Astrocyte of the hippocampus (primary cell): ENCODE measurements around the gene CUL9.

Source experiments
- DNase-seq: peaks from one replicate; pipeline ENCODE4 v3.0.0; 2011; ENCODE audit warnings: low read depth, low spot score

CUL9 gene

DNA sequence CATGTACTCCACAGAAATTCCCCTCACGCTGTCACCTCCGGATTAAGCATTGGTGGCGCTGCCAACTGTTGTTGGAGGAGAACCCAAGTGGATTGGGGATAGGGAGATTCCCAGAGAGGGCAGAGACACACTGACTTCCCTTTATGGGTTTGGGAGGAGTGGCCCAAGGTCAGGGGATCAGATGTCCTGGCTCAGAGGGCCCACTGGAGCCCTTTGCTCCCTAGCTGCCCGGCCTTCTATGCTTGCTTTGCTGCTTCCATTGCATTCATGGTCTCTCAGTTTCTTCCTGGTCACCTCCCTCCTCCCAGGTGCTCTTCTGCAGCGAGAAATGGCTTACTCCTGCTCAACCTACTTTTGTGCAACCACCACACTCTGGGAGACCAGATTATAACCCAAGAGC, 14.3 kb downstream of the CUL9 start:
- DNase-seq, result no peak

- DNase-seq, result no peak
These were observed 17.9 kb downstream of the CUL9 start for GRCh38 chr6:43199912-43200311.

- DNase-seq, result no peak
These were observed 18.5 kb downstream of the CUL9 start for GRCh38 chr6:43200541-43200940.

DNA sequence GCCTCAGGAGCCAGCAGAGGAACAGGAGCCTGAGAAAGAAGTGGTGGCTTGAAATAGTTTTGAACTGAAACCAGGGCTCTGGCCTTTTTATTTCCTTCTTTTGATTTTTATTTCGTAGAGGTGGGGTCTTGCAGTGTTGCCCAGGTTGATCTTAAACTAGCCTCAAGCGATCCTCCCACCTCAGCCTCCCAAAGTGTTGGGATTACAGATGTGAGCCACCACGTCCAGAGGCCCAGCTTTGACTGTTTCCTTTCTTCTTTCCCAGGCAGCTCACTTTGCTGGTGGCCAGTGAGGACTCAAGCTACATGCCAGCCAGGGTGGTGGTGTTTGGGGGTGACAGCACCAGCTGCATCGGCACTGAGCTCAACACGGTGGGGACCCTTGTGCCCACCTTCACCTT, 20.5 kb downstream of the CUL9 start:
- DNase-seq, result no peak

GRCh38 chr6:43203029-43203717, 21.2 kb downstream of the CUL9 start:
- no peak for DNase-seq

DNA sequence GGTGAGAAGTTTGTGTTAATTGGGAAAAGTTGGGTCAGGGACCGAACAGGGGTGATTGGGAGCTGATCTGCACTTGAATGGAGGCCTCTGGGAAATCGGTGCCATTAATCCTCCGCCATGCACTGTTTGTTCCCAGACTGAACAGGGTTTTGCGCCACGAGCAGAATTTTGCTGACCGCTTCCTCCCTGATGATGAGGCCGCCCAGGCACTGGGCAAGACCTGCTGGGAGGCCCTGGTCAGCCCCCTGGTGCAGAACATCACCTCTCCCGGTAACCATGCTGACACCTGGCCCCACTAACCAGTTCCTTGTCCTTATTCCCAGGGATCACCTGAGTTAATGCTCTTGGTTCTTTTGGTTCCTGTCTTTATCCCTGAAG, 21.7 kb downstream of the CUL9 start:
- no peak for DNase-seq

- DNase-seq, result no peak
These were observed 22.5 kb downstream of the CUL9 start for GRCh38 chr6:43204271-43205105.

GRCh38 chr6:43205849-43206248, 23.9 kb downstream of the CUL9 start:
- no peak for DNase-seq

DNA sequence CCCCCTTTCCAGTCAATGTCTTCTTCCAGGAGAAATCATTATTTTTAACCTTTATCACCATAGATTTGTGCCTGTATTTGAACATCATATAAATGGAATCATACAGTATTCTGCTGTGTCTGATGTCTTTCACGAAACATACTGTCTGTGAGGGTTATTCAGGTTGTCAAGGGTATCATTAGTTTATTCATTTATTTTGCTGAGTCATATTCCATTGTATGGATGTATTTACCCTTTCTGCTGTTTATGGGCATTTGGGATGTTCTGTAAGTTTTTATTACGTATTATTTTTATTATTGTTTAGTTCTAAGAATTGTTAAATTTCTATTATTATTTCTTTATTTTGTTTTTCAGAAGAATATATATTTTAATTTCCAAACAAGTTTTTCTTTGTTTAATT, 25.3 kb downstream of the CUL9 start:
- DNase-seq, result no peak

DNA sequence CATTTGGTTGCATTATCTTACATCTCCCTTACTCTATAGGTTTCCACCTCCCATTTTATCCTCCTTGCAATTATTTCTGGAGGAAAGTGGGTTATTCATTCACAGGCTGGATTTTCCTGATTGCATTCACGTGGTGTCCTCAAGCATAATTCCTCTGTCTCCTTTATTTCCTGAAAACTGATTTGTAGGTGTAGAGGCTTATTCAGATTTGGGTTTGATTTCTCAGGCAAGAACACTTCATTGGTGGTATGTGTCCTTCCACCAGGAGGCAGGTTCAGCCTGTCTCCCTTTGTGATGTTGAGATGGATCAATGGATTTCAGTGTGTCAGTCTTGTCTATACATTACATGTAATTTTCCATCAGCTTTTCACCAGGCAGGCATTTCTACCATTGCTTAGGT, 30.0 kb downstream of the CUL9 start:
- no peak for DNase-seq

DNA sequence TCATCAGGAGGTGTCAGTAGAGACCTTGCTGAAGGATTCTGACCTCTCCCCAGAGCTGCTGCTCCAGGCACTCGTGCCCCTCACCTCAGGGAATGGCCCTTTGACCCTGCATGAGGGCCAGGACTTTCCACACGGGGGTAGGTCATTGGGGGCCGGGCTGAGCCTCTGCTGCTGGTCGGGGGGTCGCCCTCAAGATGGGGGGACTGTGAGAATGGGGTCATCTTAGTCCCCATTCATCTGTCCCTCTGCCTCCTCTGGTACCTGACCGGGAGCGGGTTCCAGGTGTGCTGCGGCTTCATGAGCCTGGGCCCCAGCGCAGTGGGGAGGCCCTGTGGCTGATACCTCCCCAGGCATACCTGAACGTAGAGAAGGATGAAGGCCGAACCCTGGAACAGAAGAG, 31.4 kb downstream of the CUL9 start:
- DNase-seq, result no peak

- DNase-seq, result no peak
These were observed 33.1 kb downstream of the CUL9 start for GRCh38 chr6:43215066-43215465.

DNA sequence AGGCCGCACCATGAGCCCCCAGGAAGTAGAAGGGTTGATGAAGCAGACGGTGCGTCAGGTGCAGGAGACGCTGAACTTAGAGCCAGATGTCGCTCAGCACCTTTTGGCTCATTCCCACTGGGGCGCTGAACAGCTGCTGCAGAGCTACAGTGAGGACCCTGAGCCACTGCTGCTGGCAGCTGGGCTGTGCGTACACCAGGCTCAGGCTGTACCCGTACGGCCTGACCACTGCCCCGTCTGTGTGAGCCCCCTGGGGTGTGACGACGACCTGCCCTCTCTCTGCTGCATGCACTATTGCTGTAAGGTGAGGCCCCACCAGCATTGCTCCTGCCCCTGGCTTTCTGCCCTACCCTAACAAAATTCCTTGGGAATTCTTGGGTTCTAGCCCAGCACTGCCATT, 34.2 kb downstream of the CUL9 start:
- no peak for DNase-seq

DNA sequence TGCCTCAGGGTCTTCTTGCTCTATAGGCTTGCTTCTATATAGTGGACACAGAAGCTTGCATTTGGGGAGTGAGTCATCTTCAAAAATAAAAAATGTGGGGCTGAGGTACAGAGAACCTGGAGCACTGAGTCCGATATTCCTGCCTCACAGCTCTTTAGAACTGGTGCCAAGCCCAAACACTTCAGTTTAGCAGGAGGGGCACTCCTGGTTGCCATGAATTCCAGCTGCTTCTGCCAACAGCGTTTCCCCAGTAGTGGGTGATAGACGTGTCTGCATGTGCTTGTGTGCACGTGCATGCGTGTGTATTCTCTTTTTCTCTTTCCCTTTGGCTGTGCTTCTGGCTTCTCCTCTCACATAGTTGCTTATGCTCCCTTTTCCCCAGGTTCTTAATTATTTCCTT, 35.4 kb downstream of the CUL9 start:
- DNase-seq, result no peak

DNA sequence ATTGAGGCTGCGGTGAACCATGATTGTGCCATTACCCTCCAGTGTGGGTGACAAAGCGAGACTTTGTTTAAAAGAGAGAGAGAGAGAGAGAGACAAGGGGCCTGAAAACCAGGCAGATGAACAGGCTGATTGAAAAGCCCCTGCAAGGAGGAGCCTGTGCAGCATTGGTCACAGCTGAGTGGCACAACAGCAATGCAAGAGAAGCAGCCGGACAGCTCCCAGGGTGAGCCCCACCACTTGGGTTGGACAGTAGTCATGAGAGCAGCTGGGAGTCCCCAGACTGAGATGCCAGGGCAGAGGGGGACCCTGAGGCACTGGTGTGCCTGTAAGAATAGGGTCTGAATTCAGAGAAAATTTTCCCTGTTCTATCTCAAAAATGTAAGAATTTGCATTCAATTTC, 37.1 kb downstream of the CUL9 start:
- DNase-seq, result no peak

DNA sequence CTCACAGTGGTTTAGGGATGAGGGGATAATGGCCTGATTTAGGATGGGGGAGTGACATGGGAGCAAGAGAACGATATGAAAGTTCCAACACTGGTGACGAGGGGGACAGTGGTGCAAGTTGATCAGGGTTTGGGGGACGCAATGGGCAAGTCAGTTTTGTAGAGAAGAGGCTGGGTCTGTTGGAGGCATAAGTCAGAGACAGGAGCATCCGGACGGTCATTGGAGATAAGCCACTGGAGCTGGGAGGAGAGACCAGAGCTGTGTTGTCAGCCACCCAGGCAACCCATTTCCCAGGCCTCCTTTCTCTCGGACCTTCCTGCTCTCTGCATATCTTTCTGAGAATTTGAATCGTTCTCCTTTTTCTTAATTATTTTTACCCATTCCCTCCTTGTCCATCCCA, 37.8 kb downstream of the CUL9 start:
- DNase-seq, result no peak

DNA sequence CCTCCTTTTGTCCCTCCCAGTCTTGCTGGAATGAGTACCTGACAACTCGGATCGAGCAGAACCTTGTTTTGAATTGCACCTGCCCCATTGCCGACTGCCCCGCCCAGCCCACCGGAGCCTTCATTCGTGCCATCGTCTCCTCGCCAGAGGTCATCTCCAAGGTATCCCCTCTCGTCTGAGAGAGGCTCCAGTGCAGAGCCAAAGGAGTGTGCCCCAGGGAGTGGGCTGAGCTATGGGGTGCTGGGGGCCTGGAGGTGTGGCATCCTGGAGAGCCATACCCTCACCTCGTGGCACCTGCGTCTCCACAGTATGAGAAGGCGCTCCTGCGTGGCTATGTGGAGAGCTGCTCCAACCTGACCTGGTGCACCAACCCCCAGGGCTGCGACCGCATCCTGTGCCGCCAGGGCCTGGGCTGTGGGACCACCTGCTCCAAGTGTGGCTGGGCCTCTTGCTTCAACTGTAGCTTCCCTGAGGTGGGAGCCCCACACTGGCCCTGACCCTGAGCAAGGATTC, 38.5 kb downstream of the CUL9 start:
- no peak for DNase-seq

DNA sequence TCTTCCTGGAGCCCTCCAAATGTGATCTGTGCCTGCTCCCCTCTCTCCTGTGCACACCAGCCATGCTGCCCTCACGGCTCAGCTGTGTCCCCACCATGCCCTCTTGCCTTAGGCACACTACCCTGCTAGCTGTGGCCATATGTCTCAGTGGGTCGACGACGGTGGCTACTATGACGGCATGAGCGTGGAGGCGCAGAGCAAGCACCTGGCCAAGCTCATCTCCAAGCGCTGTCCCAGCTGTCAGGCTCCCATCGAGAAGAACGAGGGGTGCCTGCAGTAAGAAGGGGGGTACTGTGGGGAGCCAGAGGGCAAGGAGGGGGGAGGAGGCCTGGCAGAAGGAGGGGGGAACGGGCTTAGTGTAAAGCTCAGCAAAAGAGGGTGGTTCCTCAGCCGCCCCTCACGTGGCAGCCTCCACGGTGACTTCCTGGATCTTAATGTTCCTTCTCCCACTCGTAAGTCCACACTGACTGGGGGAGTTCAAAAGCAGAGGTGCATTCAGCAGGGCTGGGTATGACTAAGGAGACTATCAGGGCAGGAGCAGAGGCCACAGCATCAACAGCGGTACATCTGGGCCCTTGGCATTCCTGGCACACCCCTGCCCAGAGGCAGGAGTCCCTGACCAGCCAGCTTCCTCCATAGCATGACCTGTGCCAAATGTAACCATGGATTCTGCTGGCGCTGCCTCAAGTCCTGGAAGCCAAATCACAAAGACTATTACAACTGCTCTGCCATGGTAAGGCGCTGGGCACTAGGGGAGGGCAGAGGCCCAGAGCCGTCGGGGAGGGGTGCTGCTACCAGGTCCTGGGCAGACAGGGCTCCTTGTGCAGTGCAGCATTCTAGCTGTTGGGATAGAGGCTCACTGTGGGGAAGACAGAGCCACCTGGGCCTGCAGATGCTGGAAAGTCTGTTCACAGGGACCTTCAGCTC, 39.3 kb downstream of the CUL9 start:
- DNase-seq, result peak; percentile 56

- no peak for DNase-seq
These were observed 40.5 kb downstream of the CUL9 start for GRCh38 chr6:43222418-43223059.

- DNase-seq, result no peak
These were observed 41.2 kb downstream of the CUL9 start for GRCh38 chr6:43223175-43223574.

GRCh38 chr6:43226192-43226851, 44.3 kb downstream of the CUL9 start:
- DNase-seq, result no peak
